ENCODE results near the gene METTL16. TPM values are rescaled to one million over a fixed set of nuclear protein-coding genes. Genes with fewer than 3 reads are reported as not detected.

METTL16 gene
- total and polyA plus RNA-seq, 2 of the 8 experiments (the other 6 are each of a cell fraction or from before 2014, with no cell fraction given), result 22.8 to 59.4 TPM

DNA sequence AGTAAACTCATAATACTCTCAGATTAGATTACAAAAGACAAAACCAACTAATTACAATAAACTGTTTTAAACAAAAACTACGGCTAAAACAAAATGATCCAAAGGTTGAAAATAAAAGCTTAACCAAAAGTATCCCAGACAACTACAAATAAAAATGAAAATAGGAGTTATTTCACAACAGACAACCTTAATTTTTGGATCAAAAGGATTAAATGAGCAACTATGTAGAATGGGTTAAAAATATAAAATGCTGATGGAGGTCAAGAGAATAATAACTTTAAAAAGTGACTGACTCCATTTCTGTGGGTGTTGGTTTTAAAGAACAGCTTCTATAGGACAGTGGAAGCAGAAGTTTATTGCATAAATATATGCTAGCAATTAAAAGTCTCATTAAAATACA lies 28.6 kb downstream of the METTL16 start (continued):
- TF ChIP-seq, protein P1, sequence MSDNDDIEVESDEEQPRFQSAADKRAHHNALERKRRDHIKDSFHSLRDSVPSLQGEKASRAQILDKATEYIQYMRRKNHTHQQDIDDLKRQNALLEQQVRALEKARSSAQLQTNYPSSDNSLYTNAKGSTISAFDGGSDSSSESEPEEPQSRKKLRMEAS (IDR thresholded peaks at IDR 0.05), result no peak
- no peak for TF ChIP-seq SP2 (IDR thresholded peaks at IDR 0.05; ENCODE audit: low read length)
- no peak for TF ChIP-seq BRCA1 (IDR thresholded peaks at IDR 0.05; ENCODE audit: low read depth, low read length)
- TF ChIP-seq SIX5 (IDR thresholded peaks at IDR 0.05; ENCODE audit: low read depth, low read length), result no peak
- no peak for TF ChIP-seq KDM4A (IDR thresholded peaks at IDR 0.05; ENCODE audit: low read depth, low read length, severe bottlenecking)
- TF ChIP-seq CBX8 (IDR thresholded peaks at IDR 0.05; ENCODE audit: borderline replicate concordance, low read depth, low read length), result no peak
- TF ChIP-seq PHF8 (conservative IDR thresholded peaks at IDR 0.05; ENCODE audit: low read depth, low read length), result no peak
- TF ChIP-seq ASH2L (IDR thresholded peaks at IDR 0.05; ENCODE audit: low read length), result no peak
